Brain microvascular endothelial cell (primary cell): ENCODE results near the gene DBF4B.
A peak's percentile ranks its signal among the peaks of the same experiment; 100 is the strongest.

ENCODE experiments used
- DNase-seq: peaks from one replicate; pipeline ENCODE4 v3.0.0-alpha.2; 2020
- H3K27ac ChIP-seq: fragments of 250-450 bp; sonication (Bioruptor Pico); 2 replicates; pipeline ENCODE4 v1.5.1; 2020; ENCODE audit warnings: mild to moderate bottlenecking, moderate library complexity
- H3K27me3 ChIP-seq: fragments of 250-450 bp; sonication (Bioruptor Pico); replicated peaks from 2 replicates; pipeline ENCODE4 v1.5.1; 2020; ENCODE audit warnings: mild to moderate bottlenecking
- H3K36me3 ChIP-seq: fragments of 250-450 bp; sonication (Bioruptor Pico); replicated peaks from 2 replicates; pipeline ENCODE4 v1.5.1; 2020; ENCODE audit warnings: mild to moderate bottlenecking
- H3K4me3 ChIP-seq: 2 replicates; pipeline ENCODE4 v1.5.1; 2011; ENCODE audit warnings: low read depth, mild to moderate bottlenecking, control low read depth, low read length, moderate library complexity
- in situ Hi-C: cut with HindIII; loops from 2 replicates; pipeline ENCODE4 v1.10.0; 2017; ENCODE audit warnings: low sequenced_read_pairs, low pct_ligation_motif_present
- TF ChIP-seq, protein P1 (sequence below): IDR thresholded peaks from 2 replicates; pipeline ENCODE4 v1.5.1; 2011; ENCODE audit warnings: low read depth, mild to moderate bottlenecking, moderate library complexity, low read length, control low read depth, inconsistent platforms; ENCODE audit errors: missing control alignments

DBF4B gene

DNA sequence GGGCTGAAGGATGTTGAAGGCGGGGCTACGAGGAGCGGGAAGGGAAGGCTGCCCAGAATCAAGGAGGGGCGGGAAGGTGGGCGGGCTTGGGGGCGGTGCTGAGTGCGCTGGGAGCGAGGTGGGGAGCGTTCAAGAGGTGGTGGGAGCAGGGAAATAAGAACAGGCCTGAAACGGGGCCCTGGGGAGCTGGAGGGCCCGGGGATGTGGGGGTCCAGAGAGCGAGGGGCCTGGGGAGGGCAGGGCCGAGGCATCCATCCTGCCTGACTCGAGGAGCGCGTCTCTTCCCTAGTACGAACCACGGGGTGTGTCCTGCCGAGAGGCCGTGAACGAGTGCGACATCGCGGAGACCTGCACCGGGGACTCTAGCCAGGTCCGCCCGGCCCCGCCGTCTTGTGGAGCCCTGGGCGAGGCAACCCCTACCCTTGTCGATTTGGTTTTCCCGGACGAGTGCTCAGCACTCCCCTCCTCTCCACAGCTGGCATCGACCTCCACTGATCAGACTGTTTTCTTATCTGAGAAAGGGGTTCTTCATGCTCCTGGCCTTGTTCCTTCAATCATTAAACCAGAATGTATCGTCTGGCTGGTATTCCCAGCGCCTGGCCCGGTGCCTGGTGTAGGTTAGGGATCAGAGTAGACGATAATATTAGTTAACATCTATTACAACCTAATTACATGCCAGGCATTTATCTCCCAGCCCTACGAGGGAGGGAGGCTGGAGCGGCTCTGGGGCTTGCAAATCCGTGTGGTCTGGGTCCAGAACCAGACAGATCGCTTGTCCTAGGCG lies 67.6 kb downstream of the DBF4B start:
- DNase-seq: no peak
- no peak overlapping the region for H3K27ac ChIP-seq
- in situ Hi-C loops: loop anchor here (25.0 kb wide), 1 partner anchor 111 kb away; the partner anchor contains the start of gene EFTUD2

GRCh38 chr17:44776628-44777393 lies 68.3 kb downstream of the DBF4B start:
- no peak for DNase-seq

More for the DNA sequence above, 67.6 kb downstream of the DBF4B start:
- Histone ChIP-seq H3K27me3 (no peaks in the 10 kb centered on the region), H3K4me3 (peak overlapping the region; percentile 61), H3K36me3 (no peaks in the 10 kb centered on the region)
- TF ChIP-seq, protein P1, sequence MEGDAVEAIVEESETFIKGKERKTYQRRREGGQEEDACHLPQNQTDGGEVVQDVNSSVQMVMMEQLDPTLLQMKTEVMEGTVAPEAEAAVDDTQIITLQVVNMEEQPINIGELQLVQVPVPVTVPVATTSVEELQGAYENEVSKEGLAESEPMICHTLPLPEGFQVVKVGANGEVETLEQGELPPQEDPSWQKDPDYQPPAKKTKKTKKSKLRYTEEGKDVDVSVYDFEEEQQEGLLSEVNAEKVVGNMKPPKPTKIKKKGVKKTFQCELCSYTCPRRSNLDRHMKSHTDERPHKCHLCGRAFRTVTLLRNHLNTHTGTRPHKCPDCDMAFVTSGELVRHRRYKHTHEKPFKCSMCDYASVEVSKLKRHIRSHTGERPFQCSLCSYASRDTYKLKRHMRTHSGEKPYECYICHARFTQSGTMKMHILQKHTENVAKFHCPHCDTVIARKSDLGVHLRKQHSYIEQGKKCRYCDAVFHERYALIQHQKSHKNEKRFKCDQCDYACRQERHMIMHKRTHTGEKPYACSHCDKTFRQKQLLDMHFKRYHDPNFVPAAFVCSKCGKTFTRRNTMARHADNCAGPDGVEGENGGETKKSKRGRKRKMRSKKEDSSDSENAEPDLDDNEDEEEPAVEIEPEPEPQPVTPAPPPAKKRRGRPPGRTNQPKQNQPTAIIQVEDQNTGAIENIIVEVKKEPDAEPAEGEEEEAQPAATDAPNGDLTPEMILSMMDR: no peak

DNA sequence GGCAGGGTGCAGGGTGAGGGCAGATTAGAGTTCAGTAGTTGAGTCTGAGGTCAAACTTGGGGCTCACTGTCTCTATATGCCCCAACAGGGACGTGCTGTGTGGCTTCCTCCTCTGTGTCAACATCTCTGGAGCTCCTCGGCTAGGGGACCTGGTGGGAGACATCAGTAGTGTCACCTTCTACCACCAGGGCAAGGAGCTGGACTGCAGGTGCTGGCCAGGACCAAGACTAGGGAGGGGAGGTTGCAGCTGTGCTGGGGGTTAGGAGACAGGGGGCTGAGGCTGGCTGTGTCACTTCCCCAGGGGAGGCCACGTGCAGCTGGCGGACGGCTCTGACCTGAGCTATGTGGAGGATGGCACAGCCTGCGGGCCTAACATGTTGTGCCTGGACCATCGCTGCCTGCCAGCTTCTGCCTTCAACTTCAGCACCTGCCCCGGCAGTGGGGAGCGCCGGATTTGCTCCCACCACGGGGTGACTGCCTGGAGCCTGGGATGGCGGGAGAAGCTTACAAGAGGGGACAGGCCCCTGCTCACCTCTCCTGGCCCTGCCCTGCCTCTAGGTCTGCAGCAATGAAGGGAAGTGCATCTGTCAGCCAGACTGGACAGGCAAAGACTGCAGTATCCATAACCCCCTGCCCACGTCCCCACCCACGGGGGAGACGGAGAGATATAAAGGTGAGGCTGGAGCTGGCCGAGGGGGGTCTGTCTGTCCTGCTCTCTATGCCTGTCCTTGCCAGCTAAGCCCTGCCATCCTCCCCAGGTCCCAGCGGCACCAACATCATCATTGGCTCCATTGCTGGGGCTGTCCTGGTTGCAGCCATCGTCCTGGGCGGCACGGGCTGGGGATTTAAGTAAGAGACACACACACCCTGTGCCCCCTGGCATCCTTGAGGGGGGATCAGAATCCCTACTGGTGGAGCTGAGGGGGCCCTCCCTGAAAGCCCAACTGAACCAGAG lies 69.2 kb downstream of the DBF4B start:
- in situ Hi-C loops: loop anchor here (25.0 kb wide), 1 partner anchor 110 kb away; the partner anchor contains the start of gene EFTUD2
- H3K36me3 ChIP-seq: no peaks in the 10 kb centered on the region
- no peaks in the 10 kb centered on the region for H3K27me3 ChIP-seq
- no peak overlapping the region for H3K27ac ChIP-seq
- TF ChIP-seq, protein P1: no peak
- no peak overlapping the region for H3K4me3 ChIP-seq
- DNase-seq: no peak

More at GRCh38 chr17:44776628-44777393, 68.3 kb downstream of the DBF4B start:
- Histone ChIP-seq H3K27ac (no peak overlapping the region), H3K36me3 (no peaks in the 10 kb centered on the region), H3K27me3 (no peaks in the 10 kb centered on the region), H3K4me3 (no peak overlapping the region)
- in situ Hi-C loops: loop anchor here (25.0 kb wide), 1 partner anchor 110 kb away; the partner anchor contains the start of gene EFTUD2
- TF ChIP-seq, protein P1: no peak

- Histone ChIP-seq H3K4me3 (peak overlapping the region; percentile 58), H3K27me3 (no peaks in the 10 kb centered on the region), H3K36me3 (no peaks in the 10 kb centered on the region), H3K27ac (no peak overlapping the region)
- no peak for DNase-seq
- in situ Hi-C loops: loop anchor here (25.0 kb wide), 1 partner anchor 109 kb away; the partner anchor contains the start of gene EFTUD2
- TF ChIP-seq, protein P1: no peak
Measured at GRCh38 chr17:44778656-44779210, 70.3 kb downstream of the DBF4B start.
